Endothelial cell of coronary artery (primary cell): ENCODE data around the gene SCNN1A. TPM values are rescaled to one million over a fixed set of nuclear protein-coding genes. Genes with fewer than 3 reads are reported as not detected.

ENCODE experiments used
- total RNA-seq: library from RNA; depleted of rRNA; stranded (reverse); fragments of >200 nt; gene quantifications from 2 replicates; pipeline ENCODE4 v1.2.3, GENCODE V29; 2014

Gene SCNN1A
- total RNA-seq, result 0.09 TPM in 1 of 2 replicates, not detected in the other

GRCh38 chr12:6375269-6376078, at the start of gene SCNN1A:
SCNN1A (minus strand) TSS chr12:6375563; CDS start chr12:6374783, 780 bp downstream.

GRCh38 chr12:6383572-6384498, 8.5 kb upstream of the SCNN1A start, which contains the start of gene LTBR:
LTBR (plus strand) TSS chr12:6384162; CDS start chr12:6384359, 197 bp downstream.

DNA sequence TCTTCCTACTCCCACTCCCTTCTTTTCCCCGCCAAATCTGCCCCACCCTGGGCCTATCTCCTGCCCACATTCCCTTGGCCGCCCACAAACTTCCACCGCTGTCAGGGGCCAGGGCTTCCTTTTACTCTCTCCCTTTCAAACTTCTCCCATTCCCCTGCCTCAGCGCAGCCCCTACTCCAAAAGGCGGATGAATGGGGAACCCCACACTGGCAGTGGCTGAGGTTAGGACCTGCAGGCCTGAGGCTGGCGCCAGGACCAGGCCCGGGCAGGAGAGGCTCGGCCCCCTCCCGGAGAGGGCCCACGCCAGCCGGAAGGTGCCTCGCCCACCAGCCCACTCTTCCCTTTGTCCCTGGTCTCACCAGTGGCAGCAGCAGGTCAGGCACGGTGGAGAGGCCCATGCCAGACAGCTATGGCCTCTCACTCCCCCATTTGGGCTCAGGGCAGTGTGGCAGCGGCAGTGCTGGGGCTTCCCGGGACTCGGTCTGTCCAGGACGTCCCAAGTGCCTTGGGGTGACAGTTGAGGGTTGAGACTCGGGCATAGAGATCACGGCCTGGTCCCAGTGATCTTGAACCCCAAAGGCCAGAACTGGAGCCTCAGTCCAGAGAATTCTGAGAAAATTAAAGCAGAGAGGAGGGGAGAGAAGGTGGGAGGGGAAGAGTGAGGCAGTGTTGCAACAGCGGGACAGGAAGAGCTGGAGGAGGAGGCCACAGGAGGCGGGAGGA, 33.8 kb downstream of the SCNN1A start, which contains the start of gene TNFRSF1A:
Gene TNFRSF1A (minus strand): TSS at position 660 of the 723 bp plus-strand sequence. CDS start 262 bp downstream, at position 398.

Other genes starting within 250 kb of the SCNN1A start
- 800 and 1,308 TPM in 2 replicates for gene CD9, start 175.2 kb downstream of the SCNN1A start, total RNA-seq
- not detected in 2 replicates for gene PLEKHG6, start 64.9 kb downstream of the SCNN1A start, total RNA-seq
- 48.4 and 99.7 TPM in 2 replicates for gene TNFRSF1A, start 33.5 kb downstream of the SCNN1A start, total RNA-seq
- gene LTBR, start 8.6 kb upstream of the SCNN1A start, total RNA-seq, result 29.0 and 39.0 TPM in 2 replicates
- gene CD27, start 69.4 kb upstream of the SCNN1A start, total RNA-seq, result 0.09 TPM in 1 of 2 replicates, not detected in the other
- gene TAPBPL, start 76.5 kb upstream of the SCNN1A start, total RNA-seq, result 3.8 and 8.1 TPM in 2 replicates
- gene VAMP1, start 95.1 kb upstream of the SCNN1A start, total RNA-seq, result 1.7 and 6.8 TPM in 2 replicates
- 132 and 161 TPM in 2 replicates for gene MRPL51, start 117.7 kb upstream of the SCNN1A start, total RNA-seq
- 37.8 and 52.2 TPM in 2 replicates for gene NCAPD2, start 118.5 kb upstream of the SCNN1A start, total RNA-seq
- gene GAPDH, start 159.0 kb upstream of the SCNN1A start, total RNA-seq, result 7,040 and 7,691 TPM in 2 replicates
- gene IFFO1, start 180.5 kb upstream of the SCNN1A start, total RNA-seq, result 7.9 and 9.7 TPM in 2 replicates
- 21.1 and 24.8 TPM in 2 replicates for gene NOP2, start 192.7 kb upstream of the SCNN1A start, total RNA-seq
- 201 and 205 TPM in 2 replicates for gene CHD4, start 231.8 kb upstream of the SCNN1A start, total RNA-seq